Measurements from ENCODE around the gene GPER1. TPM values are rescaled to one million over a fixed set of nuclear protein-coding genes. Genes with fewer than 3 reads are reported as not detected.

GPER1 gene
- total and polyA plus RNA-seq, 7 experiments from 2014 or later: 0.13 to 1.3 (median 0.34) TPM; not detected in 3

DNA sequence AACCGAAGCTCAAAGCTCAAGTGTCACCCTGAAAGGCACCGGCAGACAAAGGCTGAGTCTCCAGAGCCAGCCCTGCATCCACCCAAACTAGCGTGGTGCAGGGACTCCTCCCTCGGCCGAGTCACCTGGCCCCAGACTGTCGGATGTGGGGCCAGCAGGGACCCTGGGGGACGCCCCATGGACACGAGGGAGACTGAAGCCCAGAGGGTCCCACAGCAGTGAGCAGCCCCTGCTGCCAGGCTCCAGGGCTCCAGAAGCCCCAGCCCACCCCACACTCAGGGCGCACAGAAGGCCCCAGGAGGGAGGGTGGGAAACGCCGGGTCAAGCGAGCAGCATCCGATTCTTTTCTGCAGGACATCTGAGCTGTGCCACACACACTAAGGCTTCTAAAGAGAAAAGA lies 23.3 kb upstream of the GPER1 start:
- no peak overlapping the region for H3K4me3 ChIP-seq (ENCODE audit: low read length)
- Mint-ChIP-seq H3K27ac (no peak overlapping the region), H3K4me1 (peaks cover 6 to 14% (median 9%) of the 10 kb centered on the region in 7 donors), H3K36me3 (no peaks in the 10 kb centered on the region), H3K27me3 (peaks cover 0 to 3% (median 0%) of the 10 kb centered on the region in 5 donors), H3K9me3 (peaks cover 0 to 1% (median 0%) of the 10 kb centered on the region in 11 donors), H3K4me3 (peak overlapping the region in 1 of 10 donors; percentile 30)
- H3K27ac ChIP-seq (ENCODE audit: low read depth, low read length): no peak overlapping the region
- ChIA-PET POLR2A (interaction anchor here (1.7 to 2.3 kb wide), 5 partner anchors 9 to 89 kb away, joined by 5 to 25 read pairs (median 12); partner anchors contain the start of genes COX19 and GPR146), CTCF (interaction anchor here (1.1 to 3.8 kb wide), 8 partner anchors 9 to 157 kb away, joined by 3 to 170 read pairs (median 10); no protein-coding TSS in a partner anchor)
- no peak for ATAC-seq
- intact Hi-C loops (cut with micrococcal nuclease): loop anchor here (2.0 kb wide), 3 partner anchors 36 to 112 kb away; no protein-coding TSS in a partner anchor
- H3K4me1 ChIP-seq (ENCODE audit: control insufficient read depth in 2 of 2, insufficient read depth in 2 of 2, low read length in 2 of 2): peaks cover 6 to 9% of the 10 kb centered on the region in 2 donors
- no peaks in the 10 kb centered on the region for H3K36me3 ChIP-seq (ENCODE audit: control insufficient read depth in 2 of 3, insufficient read depth in 3 of 3, low read length in 3 of 3)
- H3K27me3 ChIP-seq (ENCODE audit: control insufficient read depth in 2 of 2, insufficient read depth in 2 of 2, low read length in 2 of 2): no peaks in the 10 kb centered on the region
- no peak for DNase-seq
- no peaks in the 10 kb centered on the region for H3K9me3 ChIP-seq (ENCODE audit: control insufficient read depth in 2 of 3, low read length in 3 of 3)

DNA sequence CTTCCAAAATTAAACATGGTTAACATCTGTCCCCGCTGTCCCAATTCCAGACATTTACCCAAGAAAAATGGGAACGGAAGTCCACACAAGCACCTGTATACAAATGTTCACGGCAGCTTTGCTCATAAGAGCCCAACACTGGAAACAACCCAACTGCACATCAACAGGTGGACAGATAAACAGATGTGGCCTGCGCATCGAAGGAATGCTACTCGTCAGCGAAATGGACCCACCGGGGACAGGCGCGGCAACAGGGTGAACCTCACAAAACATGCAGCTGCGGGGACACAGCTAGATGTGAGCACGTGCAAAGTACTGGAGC lies 22.7 kb upstream of the GPER1 start:
- Mint-ChIP-seq H3K27me3 (peaks cover 0 to 3% (median 0%) of the 10 kb centered on the region in 5 donors), H3K27ac (no peak overlapping the region), H3K4me1 (peaks cover 6 to 14% (median 9%) of the 10 kb centered on the region in 7 donors), H3K9me3 (peaks cover 0 to 1% (median 0%) of the 10 kb centered on the region in 11 donors), H3K36me3 (no peaks in the 10 kb centered on the region), H3K4me3 (peak overlapping the region in 9 of 10 donors; percentile 62 to 83 (median 75))
- intact Hi-C loops (cut with micrococcal nuclease): loop anchor here (1.0 to 2.0 kb wide), 8 partner anchors 21 to 157 kb away; partner anchors contain the start of gene GPR146 (in 1 of the 2)
- Histone ChIP-seq H3K27ac (ENCODE audit: low read depth, low read length) (no peak overlapping the region), H3K27me3 (ENCODE audit: control insufficient read depth in 2 of 2, insufficient read depth in 2 of 2, low read length in 2 of 2) (no peaks in the 10 kb centered on the region), H3K9me3 (ENCODE audit: control insufficient read depth in 2 of 3, low read length in 3 of 3) (no peaks in the 10 kb centered on the region), H3K36me3 (ENCODE audit: control insufficient read depth in 2 of 3, insufficient read depth in 3 of 3, low read length in 3 of 3) (no peaks in the 10 kb centered on the region), H3K4me1 (ENCODE audit: control insufficient read depth in 2 of 2, insufficient read depth in 2 of 2, low read length in 2 of 2) (peaks cover 6 to 9% of the 10 kb centered on the region in 2 donors), H3K4me3 (ENCODE audit: low read length) (peak overlapping the region; percentile 54)
- CTCF ChIA-PET: interaction anchor here (0.7 to 3.8 kb wide), 18 partner anchors 9 to 709 kb away, joined by 3 to 170 read pairs (median 4); partner anchors contain the start of gene GPR146
- no peak for DNase-seq
- no peak for ATAC-seq
- POLR2A ChIA-PET: interaction anchor here (1.7 to 2.3 kb wide), 5 partner anchors 10 to 90 kb away, joined by 5 to 25 read pairs (median 12); partner anchors contain the start of genes COX19 and GPR146

DNA sequence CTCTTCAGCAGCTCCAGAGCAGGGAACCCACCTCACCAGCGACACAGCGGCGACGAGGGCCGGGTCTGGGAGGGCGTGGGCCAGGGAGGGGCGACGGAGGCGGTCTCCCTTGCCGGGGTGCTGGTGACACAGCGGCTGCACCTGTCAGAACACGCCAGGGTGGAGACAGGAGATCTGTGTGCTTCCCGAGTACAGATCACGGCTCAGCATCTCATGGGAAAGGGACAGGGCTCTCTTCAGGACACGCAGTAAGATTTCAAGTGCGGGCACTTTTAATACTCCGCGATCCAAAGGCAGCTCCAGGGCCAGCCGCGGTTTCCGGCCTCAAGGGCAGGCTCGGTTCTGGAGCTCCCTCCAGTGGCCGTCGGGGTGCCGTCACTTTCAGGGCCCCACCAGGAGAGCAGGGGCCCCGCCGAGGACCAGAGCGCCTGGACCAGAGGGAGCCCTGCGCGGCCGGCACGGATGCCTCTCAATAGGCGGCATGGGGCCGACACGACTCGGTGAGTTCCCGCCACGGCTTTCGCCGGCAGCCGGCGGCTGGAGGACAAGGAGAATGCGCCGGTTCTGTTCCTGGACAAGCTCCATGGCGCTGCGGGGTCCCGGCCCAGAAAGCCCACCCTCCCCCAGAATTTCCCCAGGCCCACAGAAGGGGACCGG lies 22.2 kb upstream of the GPER1 start:
- Histone ChIP-seq H3K4me3 (ENCODE audit: low read length) (peak overlapping the region; percentile 54), H3K27ac (ENCODE audit: low read depth, low read length) (no peak overlapping the region), H3K27me3 (ENCODE audit: control insufficient read depth in 2 of 2, insufficient read depth in 2 of 2, low read length in 2 of 2) (no peaks in the 10 kb centered on the region), H3K9me3 (ENCODE audit: control insufficient read depth in 2 of 3, low read length in 3 of 3) (no peaks in the 10 kb centered on the region), H3K4me1 (ENCODE audit: control insufficient read depth in 2 of 2, insufficient read depth in 2 of 2, low read length in 2 of 2) (peaks cover 6 to 9% of the 10 kb centered on the region in 2 donors), H3K36me3 (ENCODE audit: control insufficient read depth in 2 of 3, insufficient read depth in 3 of 3, low read length in 3 of 3) (no peaks in the 10 kb centered on the region)
- intact Hi-C loops (cut with micrococcal nuclease): loop anchor here (1.0 to 2.0 kb wide), 8 partner anchors 21 to 157 kb away; partner anchors contain the start of gene GPR146 (in 1 of the 2)
- POLR2A ChIA-PET: interaction anchor here (0.7 to 2.3 kb wide), 6 partner anchors 10 to 90 kb away, joined by 5 to 25 read pairs (median 8); partner anchors contain the start of genes COX19 and GPR146
- Mint-ChIP-seq H3K27ac (peak overlapping the region in 2 of 9 donors; percentile 24 to 32), H3K27me3 (peaks cover 0 to 3% (median 0%) of the 10 kb centered on the region in 5 donors), H3K36me3 (no peaks in the 10 kb centered on the region), H3K4me1 (peaks cover 6 to 18% (median 9%) of the 10 kb centered on the region in 7 donors), H3K4me3 (peak overlapping the region; percentile 62 to 83 (median 74)), H3K9me3 (peaks cover 0 to 5% (median 0%) of the 10 kb centered on the region in 11 donors)
- peak; percentile 96 for ATAC-seq
- CTCF ChIA-PET: interaction anchor here (0.6 to 3.8 kb wide), 21 partner anchors 10 to 710 kb away, joined by 3 to 170 read pairs (median 4); partner anchors contain the start of gene GPR146
- peak; percentile 66 to 87 (median 81) for DNase-seq

DNA sequence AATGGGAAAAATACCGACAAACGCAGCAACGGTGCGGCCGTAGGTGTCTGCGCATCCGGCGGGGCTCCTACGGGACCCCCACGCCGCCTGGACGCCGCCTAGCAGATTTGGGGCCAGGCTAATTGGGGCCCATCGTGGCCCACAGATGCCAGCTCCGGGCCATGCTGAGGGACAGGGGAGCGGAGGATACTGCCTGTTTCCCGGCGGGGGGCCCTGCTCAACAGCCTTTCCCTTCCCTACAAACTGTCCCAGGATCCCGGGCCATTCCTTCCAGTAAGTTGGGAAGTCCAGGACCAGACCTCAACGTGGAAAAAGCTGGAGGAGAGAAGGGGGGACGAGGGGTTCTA lies 21.7 kb upstream of the GPER1 start:
- Mint-ChIP-seq H3K27me3 (peaks cover 0 to 3% (median 0%) of the 10 kb centered on the region in 5 donors), H3K4me3 (no peak overlapping the region), H3K27ac (no peak overlapping the region), H3K36me3 (no peaks in the 10 kb centered on the region), H3K9me3 (peaks cover 0 to 7% (median 0%) of the 10 kb centered on the region in 11 donors), H3K4me1 (peaks cover 6 to 18% (median 9%) of the 10 kb centered on the region in 7 donors)
- Histone ChIP-seq H3K27ac (ENCODE audit: low read depth, low read length) (no peak overlapping the region), H3K9me3 (ENCODE audit: control insufficient read depth in 2 of 3, low read length in 3 of 3) (no peaks in the 10 kb centered on the region), H3K27me3 (ENCODE audit: control insufficient read depth in 2 of 2, insufficient read depth in 2 of 2, low read length in 2 of 2) (no peaks in the 10 kb centered on the region), H3K4me1 (ENCODE audit: control insufficient read depth in 2 of 2, insufficient read depth in 2 of 2, low read length in 2 of 2) (peaks cover 6 to 9% of the 10 kb centered on the region in 2 donors), H3K36me3 (ENCODE audit: control insufficient read depth in 2 of 3, insufficient read depth in 3 of 3, low read length in 3 of 3) (no peaks in the 10 kb centered on the region), H3K4me3 (ENCODE audit: low read length) (no peak overlapping the region)
- CTCF ChIA-PET: interaction anchor here (0.6 to 3.8 kb wide), 19 partner anchors 10 to 710 kb away, joined by 3 to 170 read pairs (median 4); partner anchors contain the start of gene GPR146
- no peak for DNase-seq
- POLR2A ChIA-PET: interaction anchor here (0.7 to 2.3 kb wide), 6 partner anchors 11 to 91 kb away, joined by 5 to 25 read pairs (median 8); partner anchors contain the start of genes COX19 and GPR146
- no peak for ATAC-seq
- intact Hi-C loops (cut with micrococcal nuclease): no loop called here

- no peak overlapping the region for H3K27ac Mint-ChIP-seq
- H3K9me3 ChIP-seq (ENCODE audit: control insufficient read depth in 2 of 3, low read length in 3 of 3): no peaks in the 10 kb centered on the region
- ChIA-PET CTCF (interaction anchor here (1.5 to 2.3 kb wide), 2 partner anchors 73 to 75 kb away, joined by 4 to 19 read pairs; no protein-coding TSS in a partner anchor), POLR2A (interaction anchor here (0.6 kb wide), 1 partner anchor 254 kb away, joined by 4 read pairs; no protein-coding TSS in a partner anchor)
- H3K27ac ChIP-seq (ENCODE audit: low read depth, low read length): no peak overlapping the region
- DNase-seq (no peak), ATAC-seq (no peak)
- H3K36me3 Mint-ChIP-seq: no peaks in the 10 kb centered on the region
- H3K36me3 ChIP-seq (ENCODE audit: control insufficient read depth in 2 of 3, insufficient read depth in 3 of 3, low read length in 3 of 3): no peaks in the 10 kb centered on the region
- peaks cover 0 to 7% (median 0%) of the 10 kb centered on the region in 11 donors for H3K9me3 Mint-ChIP-seq
- intact Hi-C loops (cut with micrococcal nuclease): no loop called here
- no peaks in the 10 kb centered on the region for H3K27me3 ChIP-seq (ENCODE audit: control insufficient read depth in 2 of 2, insufficient read depth in 2 of 2, low read length in 2 of 2)
- peaks cover 0 to 11% (median 7%) of the 10 kb centered on the region in 7 donors for H3K4me1 Mint-ChIP-seq
- H3K4me3 Mint-ChIP-seq: no peak overlapping the region
- no peaks in the 10 kb centered on the region for H3K27me3 Mint-ChIP-seq
- peaks cover 6 to 9% of the 10 kb centered on the region in 2 donors for H3K4me1 ChIP-seq (ENCODE audit: control insufficient read depth in 2 of 2, insufficient read depth in 2 of 2, low read length in 2 of 2)
- H3K4me3 ChIP-seq (ENCODE audit: low read length): no peak overlapping the region
These were observed 19.9 kb upstream of the GPER1 start for GRCh38 chr7:1068013-1068412.

DNA sequence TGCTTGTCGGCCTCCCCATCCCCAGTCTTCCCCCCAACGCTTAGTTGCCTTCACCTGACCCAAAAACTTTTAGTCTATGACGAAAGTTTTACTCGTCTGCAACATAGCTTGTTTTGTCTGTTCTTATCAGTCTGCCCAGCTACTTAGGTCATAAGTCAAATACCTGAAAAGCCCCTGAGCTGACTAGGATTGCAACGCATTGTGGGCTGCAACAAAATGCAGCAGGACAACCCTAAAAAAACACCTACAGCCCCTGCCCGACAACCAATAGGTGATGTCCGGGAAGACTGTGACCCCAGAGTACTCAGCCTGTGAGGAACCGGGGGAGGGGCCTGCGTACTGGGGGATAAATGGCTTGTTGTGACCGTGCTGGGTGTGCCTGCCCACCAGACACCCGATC lies 19.3 kb upstream of the GPER1 start:
- no peak overlapping the region for H3K4me3 ChIP-seq (ENCODE audit: low read length)
- H3K27me3 ChIP-seq (ENCODE audit: control insufficient read depth in 2 of 2, insufficient read depth in 2 of 2, low read length in 2 of 2): no peaks in the 10 kb centered on the region
- no peaks in the 10 kb centered on the region for H3K9me3 ChIP-seq (ENCODE audit: control insufficient read depth in 2 of 3, low read length in 3 of 3)
- no peak overlapping the region for H3K27ac ChIP-seq (ENCODE audit: low read depth, low read length)
- H3K4me1 ChIP-seq (ENCODE audit: control insufficient read depth in 2 of 2, insufficient read depth in 2 of 2, low read length in 2 of 2): peaks cover 6 to 9% of the 10 kb centered on the region in 2 donors
- POLR2A ChIA-PET: interaction anchor here (0.6 kb wide), 1 partner anchor 254 kb away, joined by 4 read pairs; no protein-coding TSS in a partner anchor
- DNase-seq (no peak), ATAC-seq (no peak)
- intact Hi-C loops (cut with micrococcal nuclease): no loop called here
- no peaks in the 10 kb centered on the region for H3K27me3 Mint-ChIP-seq
- peaks cover 0 to 11% (median 7%) of the 10 kb centered on the region in 7 donors for H3K4me1 Mint-ChIP-seq
- H3K4me3 Mint-ChIP-seq: no peak overlapping the region
- H3K9me3 Mint-ChIP-seq: peaks cover 0 to 7% (median 0%) of the 10 kb centered on the region in 11 donors
- CTCF ChIA-PET: interaction anchor here (0.7 to 2.3 kb wide), 3 partner anchors 73 to 920 kb away, joined by 3 to 19 read pairs (median 4); no protein-coding TSS in a partner anchor
- no peak overlapping the region for H3K27ac Mint-ChIP-seq
- no peaks in the 10 kb centered on the region for H3K36me3 Mint-ChIP-seq
- no peaks in the 10 kb centered on the region for H3K36me3 ChIP-seq (ENCODE audit: control insufficient read depth in 2 of 3, insufficient read depth in 3 of 3, low read length in 3 of 3)
